Kidney (tissue), 14 donors: ENCODE data around the gene RARA. TPM values are rescaled to one million over a fixed set of nuclear protein-coding genes. Genes with fewer than 3 reads are reported as not detected.
A peak's percentile ranks its signal among the peaks of the same experiment; 100 is the strongest.

Experiments used
- DNase-seq, 5 donors: peaks; one replicate each; pipeline ENCODE4 v3.0.0-alpha.2; 2013 to 2020
- FAIRE-seq: peaks from 2 replicates; lab custom pipeline; 2012; peaks lifted over from hg19 to GRCh38; lab: Jason Lieb, UNC
- H3K27ac ChIP-seq, 2 donors: one replicate each; pipeline ENCODE4 v1.7.0; 2013; ENCODE audit warnings: low read depth in 2 of 2, low read length in 2 of 2, inconsistent platforms in 1 of 2
- H3K27me3 ChIP-seq: one replicate; pipeline ENCODE4 v1.7.1; 2013; ENCODE audit warnings: low read length, inconsistent platforms; ENCODE audit not compliant: control insufficient read depth, insufficient read depth
- H3K36me3 ChIP-seq, 3 donors: one replicate each; pipeline versions ENCODE4 v1.7.0 to v1.7.1; 2013; ENCODE audit warnings: low read length in 3 of 3, control low read depth in 1 of 3, inconsistent platforms in 1 of 3; ENCODE audit not compliant: insufficient read depth in 3 of 3, control insufficient read depth in 2 of 3
- H3K4me1 ChIP-seq, 3 donors: one replicate each; pipeline versions ENCODE4 v1.7.0 to v1.7.1; 2013; ENCODE audit warnings: low read length in 3 of 3, inconsistent platforms in 1 of 3, low read depth in 1 of 3; ENCODE audit not compliant: control insufficient read depth in 2 of 3, insufficient read depth in 2 of 3
- H3K4me3 ChIP-seq, 3 donors: one replicate each; pipeline versions ENCODE4 v1.7.0 to v1.8.1; 2013; ENCODE audit warnings: low read length in 3 of 3, control low read depth in 1 of 3, inconsistent platforms in 1 of 3
- H3K9ac ChIP-seq, 3 donors: one replicate each; pipeline versions ENCODE4 v1.7.0 to v1.7.1; 2013; ENCODE audit warnings: low read length in 3 of 3, control low read depth in 1 of 3, inconsistent platforms in 1 of 3
- H3K9me3 ChIP-seq, 3 donors: one replicate each; pipeline versions ENCODE4 v1.7.0 to v1.7.1; 2013; ENCODE audit warnings: low read length in 3 of 3, control low read depth in 1 of 3, inconsistent platforms in 1 of 3; ENCODE audit not compliant: control insufficient read depth in 2 of 3, insufficient read depth in 1 of 3
- CTCF ChIP-seq: IDR thresholded peaks from 3 replicates; pipeline ENCODE4 v1.5.1; 2012; ENCODE audit warnings: mild to moderate bottlenecking, moderate library complexity, borderline replicate concordance; ENCODE audit not compliant: insufficient read depth; ENCODE audit errors: extremely low read depth
- intact Hi-C: fragments of 100-400 bp; cut with DNase I; formaldehyde crosslinking; loops from one replicate; pipeline ENCODE4 v1.11.1; 2022
- polyA plus RNA-seq: library from polyadenylated mRNA; stranded (reverse); fragments of 350-450 nt; fragmentation: Illumina TruSeq; extraction: RNeasy Lipid Tissue Mini Kit (QIAGEN cat#74804); gene quantifications from one replicate; pipeline ENCODE4 v1.2.3, GENCODE V29; 2014; ENCODE audit warnings: low read depth, low replicate concordance; ENCODE audit not compliant: insufficient read depth
- total RNA-seq: library from RNA; stranded (reverse); fragmentation: NEBNext Ultra II Directional; extraction: Animal tissue kit (Norgen Biotek cat#: 25700); gene quantifications from one replicate; pipeline ENCODE4 v1.2.1, GENCODE V29; 2021
- donor health status: control.
- donor health status: control.
- donor health status: control.
- donor health status: control.
- donor health status: control.
- donor health status: DM: yes; HTN: yes; CAD: no.
- donor health status: Normal renal cell carcinoma (clear cell type).

RARA gene
- total and polyA plus RNA-seq, 2 donors from 2014 or later = 22.5 to 45.7 TPM

GRCh38 chr17:40321524-40321929 lies 12.5 kb downstream of the RARA start:
- FAIRE-seq = no peak
- intact Hi-C loops = no loop called here
- Histone ChIP-seq H3K27me3 (no peaks in the 10 kb centered on the region), H3K4me1 (peaks cover 0 to 72% (median 67%) of the 10 kb centered on the region in 3 donors), H3K27ac (peak overlapping the region; percentile 94 to 95), H3K9me3 (no peaks in the 10 kb centered on the region), H3K4me3 (peak overlapping the region in 1 of 3 donors; percentile 79), H3K36me3 (no peaks in the 10 kb centered on the region), H3K9ac (peak overlapping the region in 2 of 3 donors; percentile 30 to 68)
- TF ChIP-seq CTCF = no peak
- DNase-seq = peak in 2 of 5 donors; percentile 62 to 74

- Histone ChIP-seq H3K4me1 (peaks cover 0 to 74% (median 68%) of the 10 kb centered on the region in 3 donors), H3K27me3 (no peaks in the 10 kb centered on the region), H3K9me3 (no peaks in the 10 kb centered on the region), H3K36me3 (no peaks in the 10 kb centered on the region), H3K4me3 (peak overlapping the region; percentile 21 to 79 (median 39)), H3K9ac (peak overlapping the region in 2 of 3 donors; percentile 30 to 73), H3K27ac (peak overlapping the region; percentile 94 to 95)
- FAIRE-seq (no peak), DNase-seq (peak in 2 of 5 donors; percentile 56 to 86)
- no peak for TF ChIP-seq CTCF
- intact Hi-C loops = no loop called here
Observed at GRCh38 chr17:40321961-40322357, 13.0 kb downstream of the RARA start.

GRCh38 chr17:40322358-40323315 lies 13.7 kb downstream of the RARA start:
- Histone ChIP-seq H3K4me1 (peaks cover 0 to 76% (median 72%) of the 10 kb centered on the region in 3 donors), H3K4me3 (peak overlapping the region; percentile 21 to 79 (median 39)), H3K27me3 (no peaks in the 10 kb centered on the region), H3K9ac (peak overlapping the region in 2 of 3 donors; percentile 20 to 73), H3K9me3 (no peaks in the 10 kb centered on the region), H3K36me3 (no peaks in the 10 kb centered on the region), H3K27ac (peak overlapping the region; percentile 94 to 95)
- intact Hi-C loops = no loop called here
- TF ChIP-seq CTCF = no peak
- FAIRE-seq (no peak), DNase-seq (peak; percentile 83 to 94 (median 89))
